ENCODE data around the gene TEKTIP1.

GRCh38 chr19:3528080-3528479 is 10.9 kb upstream of the TEKTIP1 start:
- no peak for TF ChIP-seq CTCF (IDR thresholded peaks at IDR 0.05; ENCODE audit: poor library complexity, severe bottlenecking)
- no peak for TF ChIP-seq EP300 (conservative IDR thresholded peaks at IDR 0.05; ENCODE audit: poor library complexity, severe bottlenecking)

All from neural cell (in vitro differentiated cells).